GM19035 (cell line): Measurements from ENCODE around the gene PZP.

ENCODE experiments used
- ATAC-seq: cut with Tn5 transposase; IDR thresholded peaks from one replicate; pipeline ENCODE4 v1.9.1; 2021; ENCODE audit not compliant: unreplicated experiment

Gene PZP

GRCh38 chr12:9104767-9105423 is 103.3 kb downstream of the PZP start:
- no peak for ATAC-seq

DNA sequence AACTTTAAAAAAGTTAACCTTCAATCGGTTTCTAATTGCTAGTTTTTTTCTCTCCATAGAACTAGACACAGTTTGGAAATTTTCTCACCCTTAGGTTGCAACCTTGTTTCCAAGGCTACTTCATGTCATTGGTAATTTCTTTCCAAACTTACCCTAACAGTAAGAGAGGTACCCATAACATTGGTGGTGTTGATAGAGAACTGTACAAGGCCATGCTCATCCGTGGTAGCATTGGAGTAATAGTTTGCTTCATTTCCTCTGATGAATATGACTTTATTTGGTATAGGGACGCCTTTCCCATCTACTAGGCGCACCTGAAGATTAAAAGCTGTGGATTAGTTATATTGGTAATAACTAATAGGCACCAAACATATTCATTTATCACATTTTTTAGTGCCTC is 104.1 kb downstream of the PZP start:
- ATAC-seq, result no peak

DNA sequence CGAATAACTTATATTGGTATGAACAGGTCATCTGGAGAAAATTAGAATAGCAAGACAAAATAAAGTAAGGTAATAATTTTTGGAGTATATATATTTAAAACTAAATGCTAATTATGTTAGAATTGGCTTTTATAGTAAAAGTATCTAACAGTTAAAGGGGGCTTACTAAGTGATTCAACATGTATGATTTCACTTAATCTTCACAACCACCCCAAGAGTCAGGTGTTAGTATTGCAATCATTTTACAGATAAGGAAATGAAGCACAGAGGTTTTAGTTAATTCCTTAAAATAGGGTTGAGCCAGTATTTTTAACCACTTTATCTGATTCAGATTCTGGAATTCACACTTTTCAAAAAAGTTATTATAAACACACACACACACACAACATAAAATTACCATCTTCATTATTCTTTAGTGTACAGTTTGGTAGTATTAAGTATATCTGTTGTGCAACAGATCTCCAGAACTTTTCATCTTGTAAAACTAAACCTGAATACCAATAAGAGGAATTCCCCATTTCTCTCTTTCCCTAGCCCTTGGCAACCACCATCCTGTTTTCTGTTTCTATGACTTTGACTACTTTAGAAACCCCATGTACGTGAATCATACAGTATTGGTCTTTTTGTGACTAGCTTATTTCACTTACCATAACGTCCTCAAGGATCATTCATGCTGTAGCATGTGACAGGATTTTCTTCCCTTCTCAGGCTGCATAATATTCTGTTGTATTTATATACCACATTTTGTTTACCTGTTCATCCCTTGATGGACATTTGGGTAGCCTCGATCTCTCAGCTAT is 104.9 kb downstream of the PZP start:
- ATAC-seq, result no peak

- no peak for ATAC-seq
Observed at GRCh38 chr12:9101018-9101687, 107.0 kb downstream of the PZP start.

DNA sequence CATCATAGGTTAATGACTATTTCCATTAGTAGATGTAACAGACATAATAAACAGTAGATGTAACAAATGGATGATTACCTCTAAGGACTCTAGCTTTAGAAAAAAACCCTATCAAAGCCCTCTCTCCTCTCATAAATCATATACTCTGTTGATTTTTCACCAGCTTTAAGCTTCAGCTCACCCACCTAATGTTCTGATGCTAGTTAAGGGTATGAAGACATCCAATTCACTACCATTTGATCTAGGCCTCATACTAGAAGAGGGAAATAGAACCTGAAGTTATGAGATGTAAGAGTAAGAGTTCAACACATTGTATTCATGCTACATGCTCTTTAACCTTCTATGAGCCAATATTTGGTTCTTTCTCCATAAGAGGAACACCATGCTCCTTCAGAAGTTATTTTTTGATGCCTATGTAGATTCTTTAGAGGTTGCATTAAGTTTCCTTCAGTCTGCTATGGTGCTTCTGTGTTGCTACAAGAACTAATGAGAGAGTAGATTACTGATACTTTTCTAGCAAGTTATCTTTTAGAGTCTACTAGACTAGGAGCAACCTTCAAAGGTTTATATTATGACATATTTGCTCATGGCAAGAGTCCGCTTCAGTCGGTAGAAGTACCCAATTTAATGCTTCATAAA is 108.5 kb downstream of the PZP start:
- no peak for ATAC-seq
